GOT3 (cell line): ENCODE results near the gene IDH2.
"Not testable (repeated sequence)": the region's sequence is repeated elsewhere in the genome, so short reads cannot be mapped to it uniquely, and the experiment has no call there.

Experiments
- DNase-seq: peaks from one replicate; lab custom pipeline; 2025; ENCODE audit warnings: mixed read lengths; lab: John Stamatoyannopoulos, UW

IDH2 gene

DNA sequence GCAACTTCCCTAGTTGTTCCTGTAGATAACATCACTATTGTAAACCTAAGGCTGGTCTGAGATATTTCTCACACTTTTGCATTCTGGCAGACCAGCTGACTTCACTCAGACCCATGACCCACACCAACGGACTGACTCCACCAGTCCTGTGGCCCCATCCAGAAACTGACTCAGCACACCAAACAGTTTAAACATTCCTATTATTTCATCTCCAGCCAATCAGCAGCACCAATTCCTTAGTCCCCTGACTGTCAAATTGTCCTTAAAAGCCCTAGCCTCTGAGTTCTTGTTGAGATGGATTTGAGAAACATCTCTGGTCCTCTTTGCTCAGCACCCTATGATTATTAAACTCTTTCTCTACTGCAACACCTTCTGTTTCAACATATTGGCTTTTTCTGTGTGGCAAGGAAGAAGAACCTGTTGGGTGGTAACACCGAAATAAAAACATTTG, 12.2 kb upstream of the IDH2 start:
- no peak for DNase-seq

DNA sequence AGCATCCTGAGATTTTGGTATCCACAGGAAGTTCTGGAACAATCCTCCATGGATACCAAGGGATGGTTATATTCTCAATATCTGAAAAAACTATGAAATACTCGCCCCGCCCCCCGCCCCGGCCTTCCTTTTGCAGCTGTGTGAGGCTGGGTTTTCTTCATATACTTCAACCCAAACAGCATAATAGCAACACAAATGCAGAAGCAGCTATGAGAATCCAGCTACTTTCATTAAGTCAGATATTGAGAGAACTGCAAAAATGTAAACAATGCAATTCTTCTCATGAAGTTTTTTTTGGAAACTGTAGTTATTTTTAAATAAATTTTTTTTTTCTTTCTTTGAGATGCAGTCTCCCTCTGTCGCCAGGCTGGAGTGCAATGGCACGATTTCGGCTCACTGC, 10.9 kb upstream of the IDH2 start:
- no peak for DNase-seq

DNA sequence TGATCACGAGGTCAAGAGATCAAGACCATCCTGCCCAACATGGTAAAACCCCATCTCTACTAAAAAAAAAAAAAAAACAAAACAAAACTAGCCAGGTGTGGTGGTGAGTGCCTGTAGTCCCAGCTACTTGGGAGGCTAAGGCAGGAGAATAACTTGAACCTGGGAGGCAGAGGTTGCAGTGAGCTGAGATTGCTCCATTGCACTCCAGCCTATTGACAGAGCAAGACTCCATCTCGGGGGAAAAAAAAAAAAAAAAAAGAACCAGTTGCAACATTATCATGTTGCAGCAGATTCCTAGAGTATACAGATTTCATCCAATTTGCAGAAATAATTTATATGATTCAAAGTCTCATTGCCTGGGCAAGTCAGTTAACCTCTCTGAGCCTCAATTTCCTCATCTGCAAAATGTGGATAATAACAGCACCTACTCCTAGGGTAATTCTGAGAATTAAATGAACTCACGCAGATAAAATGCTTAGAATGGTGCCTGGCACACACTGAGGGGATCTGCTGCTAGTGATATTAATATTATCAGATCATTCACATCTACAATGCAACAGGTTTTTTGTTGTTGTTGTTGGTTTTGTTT, 7.0 kb upstream of the IDH2 start:
- not testable (repeated sequence) for DNase-seq

DNA sequence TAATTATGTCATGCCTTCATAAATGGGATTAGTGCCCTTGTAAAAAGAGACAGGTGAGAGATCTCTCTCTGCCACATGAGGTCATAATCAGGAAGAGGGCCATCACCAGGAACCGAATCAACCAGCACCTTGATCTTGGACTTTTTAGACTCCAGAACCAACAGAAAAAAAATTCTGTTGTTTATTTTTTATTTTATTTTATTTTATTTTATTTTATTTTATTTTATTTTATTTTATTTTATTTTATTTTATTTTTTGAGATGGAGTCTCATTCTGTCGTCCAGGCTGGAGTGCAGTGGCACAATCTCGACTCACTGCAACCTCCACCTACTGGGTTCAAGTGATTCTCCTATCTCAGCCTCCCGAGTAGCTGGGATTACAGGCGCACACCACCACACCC, 5.8 kb upstream of the IDH2 start:
- not testable (repeated sequence) for DNase-seq

DNA sequence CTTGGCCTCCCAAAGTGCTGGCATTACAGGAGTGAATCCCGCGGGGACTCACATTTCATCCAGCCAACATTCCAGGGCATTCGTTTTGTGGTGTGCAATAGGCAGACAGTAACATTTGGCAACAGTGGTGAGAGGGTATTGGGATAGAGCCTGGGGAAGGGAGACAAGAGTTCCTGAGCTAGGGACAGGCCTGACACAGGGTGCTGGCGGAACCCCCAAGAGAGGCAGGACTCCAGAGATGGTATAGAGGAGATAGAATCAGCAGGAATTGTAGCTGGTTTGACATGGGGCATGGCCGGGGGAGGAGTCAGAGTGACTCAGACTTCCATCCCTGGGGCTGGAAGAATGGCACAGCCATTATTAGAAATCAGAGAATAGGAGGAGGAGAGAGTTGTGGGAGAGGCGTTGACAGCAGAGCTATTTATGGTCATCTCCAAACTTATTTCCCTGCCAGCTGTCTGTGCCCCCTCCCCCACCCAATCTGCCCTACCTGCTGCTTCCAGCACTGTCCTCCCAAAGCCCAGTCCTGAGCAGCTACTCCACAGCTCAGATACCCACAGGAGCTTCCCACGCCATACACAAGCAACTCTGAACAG, 4.4 kb upstream of the IDH2 start:
- no peak for DNase-seq

DNA sequence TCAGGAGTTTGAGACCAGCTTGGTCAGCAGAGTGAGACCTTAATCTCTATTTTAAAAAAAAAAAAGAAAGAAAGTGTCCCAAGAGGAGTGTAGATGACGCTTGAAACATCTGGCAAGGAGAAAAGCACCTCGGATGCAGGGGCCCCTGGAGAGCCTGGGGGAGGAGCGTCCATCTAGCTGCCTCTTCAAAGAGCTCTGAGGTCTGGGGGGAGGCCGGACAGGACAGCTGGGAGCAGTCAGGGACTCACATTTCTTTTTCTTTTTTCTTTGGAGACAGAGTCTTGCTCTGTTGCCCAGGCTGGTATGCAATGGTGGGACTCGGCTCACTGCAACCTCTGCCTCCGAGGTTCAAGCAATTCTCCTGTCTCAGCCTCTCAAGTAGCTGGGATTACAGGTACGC, 3.3 kb upstream of the IDH2 start:
- DNase-seq: no peak

DNA sequence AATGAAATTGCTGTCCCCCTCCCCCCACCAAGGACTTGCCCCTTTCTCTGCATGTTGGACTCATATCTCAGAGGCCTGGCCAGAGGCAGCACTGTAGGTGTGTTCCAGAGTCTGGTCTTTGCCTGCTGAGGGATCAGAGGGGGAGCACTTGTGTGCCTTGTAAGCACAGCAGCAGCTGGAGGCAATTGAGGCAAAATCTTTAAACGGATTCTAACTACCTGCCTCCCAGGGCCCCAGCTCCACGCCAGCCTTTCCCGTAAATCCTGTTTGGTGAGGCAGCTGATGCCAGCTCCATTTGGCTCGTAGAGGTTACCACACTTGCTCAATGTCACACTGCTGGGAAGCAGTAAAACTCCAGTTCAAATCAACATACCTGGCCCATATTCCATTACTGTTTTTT, 2.3 kb upstream of the IDH2 start:
- DNase-seq: no peak

DNA sequence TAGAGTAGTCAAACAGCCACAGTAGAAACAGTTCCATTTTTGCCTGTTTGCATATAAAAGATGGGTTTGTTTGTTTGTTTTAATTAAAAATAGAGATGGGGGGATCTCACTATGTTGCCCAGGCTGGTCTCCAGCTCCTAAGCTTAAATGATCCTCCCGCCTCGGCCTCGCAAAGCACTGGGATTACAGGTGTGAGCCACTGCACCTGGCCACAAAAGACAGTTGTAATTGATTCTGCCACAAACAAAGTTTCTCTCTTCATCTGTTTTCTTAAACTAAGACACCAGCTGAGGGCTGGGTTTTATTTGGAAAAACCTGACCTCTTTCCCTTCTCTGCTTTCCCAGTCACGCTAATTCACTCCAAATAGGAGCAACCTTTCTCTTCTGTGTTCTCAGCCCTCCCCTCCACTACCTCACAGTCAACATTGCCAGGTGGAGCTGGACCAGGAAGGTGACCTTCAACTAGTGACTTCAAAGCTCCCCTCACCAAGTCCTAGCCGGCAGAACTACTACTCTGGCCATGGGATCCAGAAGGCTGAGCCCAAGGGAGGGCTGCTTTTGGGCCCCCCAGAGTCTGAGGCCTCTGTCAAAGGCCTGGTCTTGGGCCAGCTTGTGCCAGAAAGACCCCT, 1.5 kb upstream of the IDH2 start:
- DNase-seq: no peak

DNA sequence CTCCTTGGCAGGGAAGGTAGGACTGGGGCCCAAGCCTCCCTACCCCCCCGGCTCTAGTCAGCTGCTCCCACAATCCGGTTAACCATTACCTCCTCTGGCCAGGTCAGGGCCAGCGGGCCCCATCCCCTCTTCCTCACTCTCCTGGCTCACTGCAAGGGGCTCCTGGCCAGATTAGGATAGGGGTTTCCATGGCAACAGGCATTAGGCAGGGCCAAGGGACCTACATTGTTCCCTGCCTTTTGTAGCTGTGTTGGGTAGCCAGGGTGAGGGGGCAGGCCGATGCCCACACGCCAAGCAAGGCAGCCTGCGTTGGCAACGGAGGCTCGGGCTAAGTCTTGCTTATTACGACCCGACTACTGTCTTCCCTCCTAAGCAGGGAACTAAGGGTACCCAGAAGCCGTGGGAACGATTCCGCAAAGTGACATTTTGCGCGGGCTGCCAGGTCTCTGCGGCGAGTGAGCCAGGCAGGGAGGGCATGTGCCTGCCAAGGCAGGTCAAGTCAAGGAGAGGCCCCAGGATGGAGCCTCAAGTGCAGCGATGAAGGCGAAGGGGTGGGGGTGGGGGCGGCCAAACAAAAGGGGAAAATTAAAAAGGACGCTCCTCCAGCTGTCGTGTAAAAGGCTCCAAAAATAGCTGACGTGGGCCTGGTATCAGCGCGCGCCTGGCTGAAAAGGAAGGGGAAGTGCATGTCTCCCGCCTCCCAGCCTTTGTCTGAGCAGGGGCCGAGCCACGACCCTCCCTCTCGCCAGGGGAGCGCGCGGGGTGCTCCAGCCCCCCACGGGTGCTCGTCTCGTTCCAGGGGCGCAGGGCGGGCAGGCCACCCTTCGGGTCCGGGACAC, 919 bp downstream of the IDH2 start:
- no peak for DNase-seq

DNA sequence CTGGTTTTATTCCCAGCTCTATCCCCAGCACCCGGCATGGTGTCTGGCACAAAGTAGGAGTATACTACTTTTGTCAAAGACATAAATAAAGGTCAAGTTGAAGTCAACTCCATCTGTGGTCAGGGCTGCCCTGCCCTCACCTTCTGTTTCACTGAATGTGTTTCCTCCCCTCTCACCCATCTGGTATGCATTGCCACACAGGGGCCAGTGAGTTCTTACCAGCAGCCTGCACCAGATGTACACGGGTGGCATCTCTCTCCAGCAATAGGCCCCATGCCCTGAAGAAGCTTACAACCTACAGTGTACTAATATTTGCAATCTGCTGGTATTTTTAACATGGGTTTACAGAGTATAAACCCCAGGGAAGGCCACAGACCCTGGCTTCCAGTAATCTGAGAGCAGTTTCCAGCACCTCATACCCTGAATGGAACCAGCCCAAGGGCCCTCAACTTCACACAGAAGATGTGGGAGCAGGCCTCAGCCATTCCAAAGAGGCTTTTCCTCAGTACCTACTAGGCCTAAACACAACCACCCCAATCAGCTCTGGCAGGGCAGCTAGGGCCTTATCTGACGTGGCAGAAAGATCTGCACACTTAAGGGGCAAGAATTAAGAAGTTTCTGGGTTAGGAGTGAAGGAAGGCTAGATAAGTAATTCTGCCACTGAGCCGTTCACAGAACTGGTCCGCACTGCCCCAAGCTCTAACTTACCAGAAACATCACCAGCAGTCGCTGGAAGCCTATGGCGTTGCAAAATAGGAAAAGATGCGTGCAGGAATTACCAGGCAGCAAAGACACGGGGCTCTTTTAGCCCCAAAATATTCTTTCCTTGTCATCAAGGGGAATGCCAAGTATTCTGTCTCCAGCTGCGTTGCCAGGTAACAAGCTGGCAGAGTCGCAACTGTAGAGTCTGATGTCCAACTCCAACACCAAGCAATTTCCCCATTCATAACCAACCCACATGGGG, 2.1 kb downstream of the IDH2 start:
- DNase-seq: no peak

DNA sequence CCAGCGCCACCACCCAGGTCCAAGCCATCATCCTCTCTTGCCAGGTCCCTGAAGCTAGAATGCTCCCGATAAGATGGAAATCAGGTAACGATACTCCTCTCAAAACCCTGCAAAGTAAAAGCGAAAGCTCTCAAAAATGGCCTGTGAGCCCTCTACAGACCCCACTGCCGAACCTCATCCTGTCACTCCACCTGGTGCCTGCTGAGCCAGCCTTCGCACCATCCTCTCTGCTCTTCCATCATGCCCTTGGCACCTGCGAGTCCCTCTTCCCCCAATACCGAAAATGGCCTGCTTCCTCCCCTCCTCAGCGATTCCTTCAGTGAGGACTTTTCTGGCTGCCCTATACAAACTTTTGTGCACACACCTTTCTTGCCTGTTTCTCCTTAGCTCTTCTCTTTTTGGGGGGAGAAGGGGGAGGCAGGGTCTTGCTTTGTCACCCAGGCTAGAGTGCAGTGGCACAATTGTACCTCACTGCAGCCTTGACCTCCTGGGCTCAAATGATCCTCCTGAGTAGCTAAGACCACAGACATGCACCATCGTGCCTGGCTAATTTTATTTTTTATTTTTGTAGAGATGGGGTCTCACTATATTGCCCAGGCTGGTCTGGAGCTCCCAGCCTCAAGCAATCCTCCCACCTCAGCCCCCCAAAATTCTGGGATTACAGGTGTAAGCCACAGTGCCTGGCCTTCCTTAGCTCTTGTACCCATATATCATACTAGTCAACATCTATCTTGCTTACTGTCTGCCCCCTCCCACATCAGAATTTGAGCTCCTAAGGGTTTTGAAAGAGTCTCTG, 3.0 kb downstream of the IDH2 start:
- DNase-seq: no peak

DNA sequence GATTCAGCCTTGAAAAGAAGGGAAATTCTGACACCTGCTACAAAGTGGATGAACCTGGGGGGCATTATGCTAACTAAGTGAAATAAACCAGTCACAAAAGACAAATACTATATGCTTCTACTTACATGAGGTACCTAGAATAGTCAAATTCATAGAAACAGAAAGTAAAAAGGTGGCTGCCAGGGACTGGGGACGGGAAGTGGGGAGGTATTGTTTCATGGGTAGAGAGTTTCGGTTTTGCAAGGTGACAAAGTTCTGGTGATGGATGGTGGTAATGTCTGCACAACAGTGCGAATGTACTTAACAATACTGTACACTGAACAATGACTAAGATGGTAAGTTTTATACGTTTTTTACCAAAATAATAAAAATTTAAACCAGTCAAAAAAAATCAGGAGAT, 4.8 kb downstream of the IDH2 start:
- no peak for DNase-seq

DNA sequence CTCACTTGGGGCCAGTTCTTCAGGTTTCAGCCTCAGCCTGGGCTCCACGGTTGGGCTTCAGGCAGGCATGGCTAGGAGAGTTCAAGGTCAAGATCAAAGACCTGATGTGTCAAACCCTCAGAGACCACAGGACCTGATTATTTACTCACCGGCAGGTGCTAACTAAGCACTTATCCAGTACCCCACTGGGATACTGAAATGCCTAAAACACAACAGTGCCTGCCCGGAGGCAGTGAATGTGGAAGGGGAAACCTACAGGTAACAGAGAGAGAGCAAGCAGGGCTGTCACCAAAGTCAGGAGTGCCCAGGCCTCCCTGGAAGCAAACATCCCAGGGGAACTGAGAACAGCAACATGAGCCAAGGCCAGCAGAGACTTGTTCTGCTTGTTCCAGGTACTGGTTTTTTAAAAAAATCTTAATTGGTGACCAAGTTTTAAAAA, 6.7 kb downstream of the IDH2 start:
- DNase-seq: no peak

DNA sequence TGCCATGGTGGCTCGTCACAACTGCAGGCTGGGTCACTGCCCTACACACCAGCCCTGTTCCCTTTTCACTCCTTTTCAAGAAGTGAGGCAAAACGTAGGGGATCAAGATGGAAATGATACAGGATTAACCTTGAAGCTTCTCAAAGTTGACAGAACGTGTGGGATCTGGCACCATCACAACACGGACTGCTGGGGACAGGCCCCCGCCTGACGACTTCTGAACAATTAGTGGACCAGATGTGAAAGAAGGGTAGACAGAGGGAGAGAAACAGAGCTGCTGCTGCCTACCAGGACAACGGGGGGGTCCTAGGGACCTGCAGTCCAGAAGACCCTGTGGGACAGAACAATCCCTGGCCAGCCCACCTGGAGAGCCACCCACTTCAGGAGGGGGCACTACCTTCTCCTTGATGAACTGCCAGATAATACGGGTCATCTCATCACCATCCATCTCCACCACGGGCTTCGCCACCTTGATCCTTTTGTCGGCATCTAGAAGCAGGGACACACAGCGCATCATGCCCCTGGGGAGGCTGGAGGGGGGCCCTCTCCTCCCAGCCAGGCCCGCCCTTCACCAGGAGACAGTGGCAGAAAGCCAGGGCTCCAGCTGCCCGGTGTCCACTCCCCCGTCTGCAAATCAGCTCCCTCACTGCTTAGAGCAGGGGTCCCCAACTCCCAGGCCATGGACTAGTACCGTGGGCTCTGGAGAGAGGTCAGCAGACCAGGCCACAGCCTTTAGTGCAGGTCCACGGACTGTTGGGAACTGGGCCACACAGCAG, 10.9 kb downstream of the IDH2 start:
- DNase-seq: no peak

DNA sequence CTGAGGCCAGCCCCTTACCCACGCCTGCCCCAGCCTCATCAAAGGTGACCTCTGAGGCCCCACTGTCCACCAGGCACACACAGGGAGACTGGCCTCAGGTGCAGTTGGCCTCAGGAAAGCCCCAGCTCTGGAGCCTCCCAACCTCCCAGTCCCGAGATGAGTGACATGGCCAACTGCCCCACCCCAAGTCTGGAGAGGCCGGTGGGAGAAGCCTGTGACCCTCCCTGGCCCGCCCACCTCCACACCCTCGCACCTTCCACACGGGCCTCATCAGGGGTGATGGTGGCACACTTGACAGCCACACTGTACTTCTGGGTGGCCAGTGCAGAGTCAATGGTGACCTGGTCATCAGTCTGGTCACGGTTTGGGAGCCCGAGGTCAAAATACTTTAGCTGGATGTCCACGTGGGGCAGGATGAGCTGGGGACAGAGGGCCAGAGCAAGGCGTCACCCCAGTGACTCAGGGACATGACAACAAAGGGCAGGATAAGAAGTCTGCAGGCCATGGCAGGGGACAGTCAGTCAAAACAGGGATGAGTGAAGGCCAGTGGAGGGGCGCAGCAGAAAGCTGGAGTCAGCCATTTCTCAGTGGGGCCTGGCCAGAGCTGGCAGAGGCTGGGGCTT, 11.9 kb downstream of the IDH2 start:
- no peak for DNase-seq

DNA sequence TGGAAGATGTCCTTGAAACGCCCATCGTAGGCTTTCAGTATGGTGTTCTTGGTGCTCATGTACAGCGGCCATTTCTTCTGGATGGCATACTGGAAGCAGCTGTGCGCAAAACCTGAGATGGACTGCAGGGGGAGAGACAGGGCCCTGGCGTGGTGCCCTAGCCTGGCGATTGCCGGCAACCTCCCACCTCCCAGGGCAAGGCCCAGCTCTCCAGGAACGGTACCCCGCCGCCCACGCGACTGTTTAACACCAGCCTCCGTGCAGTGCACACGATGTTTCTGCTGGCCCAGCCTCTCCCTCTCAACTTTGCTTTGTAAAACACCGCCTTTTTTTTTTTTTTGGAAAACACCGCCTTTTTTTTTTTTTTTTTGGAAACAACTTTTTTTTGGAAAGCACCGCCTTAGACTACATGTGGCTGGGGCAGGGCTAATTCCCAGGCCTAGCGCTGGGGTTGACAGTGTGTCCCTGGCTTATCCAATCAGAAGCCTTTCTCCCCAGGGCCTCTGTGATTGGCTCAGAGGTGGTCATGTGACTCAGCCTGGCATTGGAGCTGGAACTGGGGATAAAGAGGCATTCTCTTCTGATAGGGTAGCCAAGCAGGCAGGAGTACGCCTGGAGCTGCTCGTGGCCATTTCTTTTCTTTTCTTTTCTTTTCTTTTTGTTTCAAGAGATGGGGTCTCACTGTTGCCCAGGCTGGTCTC, 14.7 kb downstream of the IDH2 start:
- DNase-seq: no peak

DNA sequence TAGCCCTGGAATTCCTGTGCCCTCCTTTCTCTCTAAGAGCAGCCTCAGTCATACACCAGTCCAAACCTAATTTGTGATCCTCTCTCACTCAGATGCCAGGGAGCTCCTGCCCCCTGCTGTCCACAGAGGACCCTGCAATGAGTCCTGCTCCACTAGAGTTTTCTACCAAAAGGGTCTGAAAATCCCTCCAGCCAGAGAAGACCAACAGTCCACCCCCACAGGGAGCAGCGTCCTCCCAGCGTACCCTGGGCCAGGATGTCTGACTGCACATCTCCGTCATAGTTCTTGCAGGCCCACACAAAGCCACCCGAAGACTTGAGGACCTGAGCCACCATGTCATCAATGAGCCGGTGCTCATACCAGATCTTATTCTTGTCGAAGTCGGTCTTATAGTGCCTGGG, 15.4 kb downstream of the IDH2 start:
- DNase-seq: no peak

DNA sequence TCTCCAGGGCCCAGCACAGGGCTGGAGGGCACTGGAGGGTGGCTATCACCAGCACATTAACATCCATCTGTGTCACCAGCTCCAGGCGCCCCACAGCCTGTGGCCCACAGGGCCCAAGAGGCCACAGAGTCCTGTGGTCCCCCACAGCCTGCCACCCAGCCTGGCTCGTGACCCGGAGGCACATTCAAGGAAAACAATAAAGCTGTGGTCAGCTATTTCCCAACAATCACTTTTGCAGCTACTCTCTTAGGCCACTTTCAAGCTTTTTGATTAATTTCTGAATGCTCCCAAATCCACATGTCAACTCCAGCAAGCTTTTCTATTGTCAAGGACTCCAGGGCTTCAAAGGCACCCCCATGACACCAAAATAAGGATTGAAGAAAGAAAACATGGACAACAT, 16.7 kb downstream of the IDH2 start:
- DNase-seq: no peak

DNA sequence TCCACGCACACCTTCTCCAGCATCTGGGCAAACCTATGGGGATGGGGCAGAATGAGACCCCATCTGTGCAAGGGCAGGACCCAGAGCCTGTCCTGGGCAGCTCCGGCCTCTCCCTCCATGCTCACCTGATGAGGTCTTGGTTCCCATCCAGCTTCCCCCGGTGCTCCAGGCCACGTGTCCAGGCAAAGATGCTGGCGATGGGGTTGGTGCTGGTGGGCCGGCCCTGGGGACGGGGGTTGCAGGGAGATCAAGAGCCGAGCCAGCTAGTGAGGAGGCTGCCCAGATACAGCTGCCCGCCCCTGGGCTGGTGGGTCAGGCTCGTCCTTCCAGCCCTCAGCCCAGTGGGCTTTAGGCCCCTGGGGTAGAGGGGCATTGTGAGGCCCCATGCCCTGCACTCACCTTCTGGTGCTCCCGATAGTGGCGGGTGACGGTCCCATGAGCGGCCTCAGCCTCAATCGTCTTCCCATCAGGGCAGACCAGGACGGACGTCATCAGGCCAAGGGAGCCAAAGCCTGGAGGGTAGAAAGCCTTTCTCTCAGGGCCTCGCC, 17.3 kb downstream of the IDH2 start:
- no peak for DNase-seq
